CD4-positive, alpha-beta T cell treated with Interleukin-2 at 100 ng/mL for 4 hours (primary cell): ENCODE results near the gene KRTAP9-6.
"Not testable (repeated sequence)": the region's sequence is repeated elsewhere in the genome, so short reads cannot be mapped to it uniquely, and the experiment has no call there.

Experiments used
- DNase-seq: peaks from one replicate; pipeline ENCODE4 v3.0.0-alpha.2; 2020; ENCODE audit warnings: low spot score

KRTAP9-6 gene, protein sequence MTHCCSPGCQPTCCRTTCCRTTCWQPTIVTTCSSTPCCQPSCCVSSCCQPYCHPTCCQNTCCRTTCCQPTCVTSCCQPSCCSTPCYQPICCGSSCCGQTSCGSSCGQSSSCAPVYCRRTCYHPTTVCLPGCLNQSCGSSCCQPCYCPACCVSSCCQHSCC

GRCh38 chr17:41265078-41265477 is at the start of gene KRTAP9-6:
Gene KRTAP9-6 (plus strand): TSS chr17:41265378. CDS start chr17:41265378, 0 bp downstream.
- DNase-seq = no peak

- no peak for DNase-seq
Observed at GRCh38 chr17:41215681-41216080, 49.5 kb upstream of the KRTAP9-6 start.

DNA sequence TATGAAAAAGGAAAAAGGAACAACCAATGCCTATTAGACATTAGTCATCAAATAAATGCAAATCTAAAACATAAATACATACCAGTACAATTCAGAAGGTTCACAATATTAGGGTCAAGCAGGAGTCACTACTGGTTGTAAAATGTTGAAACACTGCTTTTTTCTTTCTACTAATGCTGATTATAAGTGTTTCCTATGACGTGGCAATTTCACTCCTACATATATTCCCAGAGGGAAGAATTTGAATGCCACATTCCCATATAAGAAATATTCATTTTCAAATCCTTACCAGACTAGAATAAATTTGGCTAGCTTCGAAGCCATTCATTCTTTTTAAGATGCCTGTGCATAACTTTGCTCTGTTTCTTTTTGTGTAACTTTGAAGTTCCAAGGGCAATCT is 41.4 kb upstream of the KRTAP9-6 start:
- no peak for DNase-seq

- DNase-seq = no peak
Observed at GRCh38 chr17:41226051-41226450, 39.1 kb upstream of the KRTAP9-6 start.

DNA sequence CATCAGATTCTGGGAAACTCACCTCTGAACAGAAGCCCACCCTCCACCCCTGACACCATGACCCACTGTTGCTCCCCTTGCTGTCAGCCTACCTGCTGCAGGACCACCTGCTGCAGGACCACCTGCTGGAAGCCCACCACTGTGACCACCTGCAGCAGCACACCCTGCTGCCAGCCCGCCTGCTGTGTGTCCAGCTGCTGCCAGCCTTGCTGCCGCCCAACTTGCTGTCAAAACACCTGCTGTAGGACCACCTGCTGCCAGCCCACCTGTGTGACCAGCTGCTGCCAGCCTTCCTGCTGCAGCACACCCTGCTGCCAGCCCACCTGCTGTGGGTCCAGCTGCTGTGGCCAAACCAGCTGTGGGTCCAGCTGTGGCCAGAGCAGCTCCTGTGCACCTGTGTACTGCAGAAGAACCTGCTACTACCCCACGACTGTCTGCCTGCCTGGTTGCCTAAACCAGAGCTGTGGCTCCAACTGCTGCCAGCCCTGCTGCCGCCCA is 38.5 kb upstream of the KRTAP9-6 start, which contains the start of gene KRTAP9-2:
KRTAP9-2 (plus strand) TSS at position 51 of the 498 bp plus-strand sequence; CDS start at position 58, 7 bp downstream.
- not testable (repeated sequence) for DNase-seq

DNA sequence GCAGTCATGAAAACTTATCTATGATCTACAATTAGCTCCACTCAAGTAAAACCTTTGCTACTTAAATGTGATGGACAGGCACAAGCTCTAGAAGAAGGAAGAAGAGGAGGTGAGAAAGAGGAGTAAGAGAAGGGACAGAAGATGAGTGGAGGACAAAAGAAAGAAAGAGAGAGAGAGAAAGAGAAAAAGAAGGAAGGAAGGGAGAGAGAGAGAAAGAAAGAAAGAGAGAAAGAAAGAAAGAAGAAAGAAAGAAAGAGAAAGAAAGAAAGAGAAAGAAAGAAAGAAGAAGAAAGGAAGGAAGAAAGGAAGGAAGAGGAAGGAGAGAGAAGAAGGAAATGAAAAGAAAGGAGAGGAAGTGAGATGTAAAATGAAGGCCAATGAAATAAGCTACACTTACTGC is 35.1 kb upstream of the KRTAP9-6 start:
- DNase-seq = no peak

GRCh38 chr17:41231731-41232130 is 33.4 kb upstream of the KRTAP9-6 start:
- no peak for DNase-seq

DNA sequence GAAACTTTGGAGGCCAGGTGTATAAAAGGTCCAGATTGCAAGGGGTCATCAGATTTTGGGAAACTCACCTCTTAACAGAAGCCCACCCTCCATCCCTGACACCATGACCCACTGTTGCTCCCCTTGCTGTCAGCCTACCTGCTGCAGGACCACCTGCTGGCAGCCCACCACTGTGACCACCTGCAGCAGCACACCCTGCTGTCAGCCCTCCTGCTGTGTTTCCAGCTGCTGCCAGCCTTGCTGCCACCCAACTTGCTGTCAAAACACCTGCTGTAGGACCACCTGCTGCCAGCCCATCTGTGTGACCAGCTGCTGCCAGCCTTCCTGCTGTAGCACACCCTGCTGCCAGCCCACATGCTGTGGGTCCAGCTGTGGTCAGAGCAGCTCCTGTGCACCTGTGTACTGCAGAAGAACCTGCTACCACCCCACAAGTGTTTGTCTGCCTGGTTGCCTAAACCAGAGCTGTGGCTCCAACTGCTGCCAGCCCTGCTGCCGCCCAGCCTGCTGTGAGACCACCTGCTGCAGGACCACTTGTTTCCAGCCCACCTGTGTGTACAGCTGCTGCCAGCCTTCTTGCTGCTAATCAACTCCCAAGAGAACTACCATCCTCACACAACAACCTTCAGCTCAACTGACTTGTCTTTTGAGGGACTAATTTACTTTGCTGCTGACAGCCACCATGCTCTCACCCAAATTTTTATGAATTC is 32.6 kb upstream of the KRTAP9-6 start, which contains the start of gene KRTAP9-3:
KRTAP9-3 (plus strand) TSS at position 51 of the 707 bp plus-strand sequence; CDS start at position 104, 53 bp downstream.
- not testable (repeated sequence) for DNase-seq

GRCh38 chr17:41237116-41237515 is 28.1 kb upstream of the KRTAP9-6 start:
- not testable (repeated sequence) for DNase-seq

- DNase-seq = not testable (repeated sequence)
Observed at GRCh38 chr17:41237949-41238437, 27.2 kb upstream of the KRTAP9-6 start, which contains the start of gene KRTAP9-8. Gene KRTAP9-8 (plus strand): TSS chr17:41237999. CDS start chr17:41238052, 53 bp downstream.

GRCh38 chr17:41246995-41247787 is 18.0 kb upstream of the KRTAP9-6 start:
- not testable (repeated sequence) for DNase-seq

GRCh38 chr17:41249637-41250240 is 15.4 kb upstream of the KRTAP9-6 start, which contains the start of gene KRTAP9-4:
Gene KRTAP9-4 (plus strand): TSS chr17:41249687. CDS start chr17:41249721, 34 bp downstream.
- not testable (repeated sequence) for DNase-seq

GRCh38 chr17:41251261-41251660 is 13.9 kb upstream of the KRTAP9-6 start:
- DNase-seq = no peak

- no peak for DNase-seq
Observed at GRCh38 chr17:41254861-41255260, 10.3 kb upstream of the KRTAP9-6 start.

GRCh38 chr17:41255381-41256290 is 9.5 kb upstream of the KRTAP9-6 start, which contains the start of gene KRTAP9-9:
Gene KRTAP9-9 (plus strand): TSS chr17:41255384.
- DNase-seq = not testable (repeated sequence)

DNA sequence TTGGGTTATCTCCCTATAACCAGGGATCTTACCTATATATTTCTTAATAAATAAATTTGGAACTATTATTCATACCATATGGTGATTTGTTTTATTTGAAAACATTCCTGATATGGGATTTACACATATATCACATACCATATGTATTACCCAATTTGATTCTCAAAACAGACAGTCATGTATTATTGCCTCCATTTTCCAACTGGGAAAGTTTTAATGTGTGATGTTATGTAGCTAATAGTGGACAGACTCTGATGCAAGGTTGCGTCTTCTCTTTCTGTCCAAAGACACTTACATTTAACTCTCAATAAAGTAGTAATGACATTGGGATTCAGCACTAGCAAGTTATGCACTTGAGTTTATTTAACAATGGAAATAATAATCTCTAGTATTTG is 8.9 kb upstream of the KRTAP9-6 start:
- no peak for DNase-seq

DNA sequence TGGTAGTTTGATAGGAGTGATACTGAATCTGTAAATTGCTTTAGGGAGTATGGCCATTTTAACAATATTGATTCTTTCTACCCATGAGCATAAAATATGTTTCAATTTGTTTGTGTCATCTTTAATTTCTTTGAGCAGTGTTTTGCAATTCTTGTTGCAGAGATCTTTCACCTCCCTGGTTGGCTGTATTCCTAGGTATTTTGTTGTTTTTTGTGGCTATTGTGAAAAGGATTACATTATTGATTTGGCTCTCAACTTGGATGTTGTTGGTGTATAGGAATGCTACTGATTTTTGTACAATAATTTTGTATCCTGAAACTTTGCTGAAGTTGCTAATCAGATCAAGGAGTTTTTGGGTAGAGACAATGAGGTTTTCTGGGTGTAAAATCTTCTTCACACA is 6.8 kb upstream of the KRTAP9-6 start:
- DNase-seq = no peak

- no peak for DNase-seq
Observed at GRCh38 chr17:41263212-41263611, 2.0 kb upstream of the KRTAP9-6 start.

- no peak for DNase-seq
Observed at GRCh38 chr17:41264599-41264998, 579 bp upstream of the KRTAP9-6 start.

DNA sequence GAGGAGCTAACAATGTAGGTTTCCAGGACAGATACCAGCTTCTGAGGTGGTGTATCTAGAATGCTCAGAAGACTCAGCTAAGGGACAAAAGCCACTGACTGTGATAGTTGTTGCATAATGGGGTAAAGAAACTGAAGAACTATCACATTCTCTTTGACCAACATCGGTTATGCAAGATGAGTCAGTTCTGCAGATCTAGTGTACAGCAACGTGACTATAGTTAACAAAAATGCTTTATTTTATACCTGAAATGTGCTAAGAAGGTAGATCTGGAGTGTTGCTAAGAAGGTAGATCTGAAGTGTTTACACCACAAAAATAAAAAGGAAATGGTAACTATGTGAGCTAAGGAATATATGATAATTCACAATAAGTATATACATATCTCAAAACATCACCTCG is 2.5 kb downstream of the KRTAP9-6 start:
- DNase-seq = no peak
